Vagina (tissue), 2 donors: ENCODE data around the gene TINCR. TPM values are rescaled to one million over a fixed set of nuclear protein-coding genes. Genes with fewer than 3 reads are reported as not detected.

ENCODE experiments used
- DNase-seq, 2 donors: peaks; one replicate each; pipeline ENCODE4 v3.0.0-alpha.2; 2017; ENCODE audit errors: extremely low spot score in 2 of 2
- H3K27ac ChIP-seq: fragments of 200-600 bp; sonication (generic); one replicate; pipeline ENCODE4 v1.5.1; 2019
- H3K27me3 ChIP-seq: fragments of 200-600 bp; sonication (generic); one replicate; pipeline ENCODE4 v1.5.1; 2019
- H3K36me3 ChIP-seq, 2 donors: fragments of 200-600 bp; sonication (generic); one replicate each; pipeline ENCODE4 v1.5.1; 2017 to 2019
- H3K4me1 ChIP-seq: fragments of 200-600 bp; sonication (generic); one replicate; pipeline ENCODE4 v1.5.1; 2019
- H3K4me3 ChIP-seq, 2 donors: fragments of 200-600 bp; sonication (generic); 1 replicate in 1 of 2; 2 replicates in 1 of 2; pipeline ENCODE4 v1.5.1; 2016 to 2019
- H3K9me3 ChIP-seq: fragments of 200-600 bp; sonication (generic); one replicate; pipeline ENCODE4 v1.5.1; 2019
- CTCF ChIP-seq, 3 experiments: fragments of 450-650 bp in 2 of 3; fragments of 200-600 bp in 1 of 3; sonication (generic) in 1 of 3; IDR thresholded peaks; one replicate each; pipeline ENCODE4 v1.5.1; 2017 to 2019; ENCODE audit warnings: antibody characterized with exemption in 3 of 3, mild to moderate bottlenecking in 2 of 3, moderate library complexity in 2 of 3
- POLR2A ChIP-seq, 2 donors: fragments of 450-650 bp; IDR thresholded peaks; one replicate each; pipeline ENCODE4 v1.6.1; 2017; ENCODE audit warnings: antibody characterized with exemption in 2 of 2, mild to moderate bottlenecking in 2 of 2, moderate library complexity in 2 of 2
- POLR2AphosphoS5 ChIP-seq, 2 donors: sonication (generic); formaldehyde crosslinking; IDR thresholded peaks; one replicate each; pipeline ENCODE4 v1.9.0; 2017; ENCODE audit warnings: antibody characterized with exemption in 2 of 2, mild to moderate bottlenecking in 2 of 2, low read depth in 1 of 2; ENCODE audit not compliant: insufficient read depth in 1 of 2
- intact Hi-C: fragments of 100-400 bp; cut with DNase I; formaldehyde crosslinking; loops from one replicate; pipeline ENCODE4 v1.15.1; 2023
- total RNA-seq: library from RNA; depleted of rRNA; stranded (reverse); fragments of >200 nt; gene quantifications from one replicate; pipeline ENCODE4 v1.2.3, GENCODE V29; 2016

TINCR gene
- total RNA-seq, 1 donor from 2014 or later: 37.1 TPM

- intact Hi-C loops: no loop called here
- no peak overlapping the region for H3K4me3 ChIP-seq
- H3K4me1 ChIP-seq: peaks cover 8% of the 10 kb centered on the region
- TF ChIP-seq POLR2AphosphoS5 (IDR thresholded peaks at IDR 0.05; ENCODE audit: insufficient read depth in 1 of 2, low read depth in 1 of 2) (no peak), POLR2A (IDR thresholded peaks at IDR 0.05) (no peak), CTCF (IDR thresholded peaks at IDR 0.05) (no peak)
- H3K27me3 ChIP-seq: no peaks in the 10 kb centered on the region
- H3K9me3 ChIP-seq: peaks cover 8% of the 10 kb centered on the region
- H3K36me3 ChIP-seq: peaks cover 0 to 3% of the 10 kb centered on the region in 2 donors
- DNase-seq: no peak
- H3K27ac ChIP-seq: no peak overlapping the region
Measured at GRCh38 chr19:5536337-5536894, 31.3 kb downstream of the TINCR start.

GRCh38 chr19:5534787-5535586 lies 32.8 kb downstream of the TINCR start:
- DNase-seq: no peak
- Histone ChIP-seq H3K27me3 (no peaks in the 10 kb centered on the region), H3K4me3 (no peak overlapping the region), H3K27ac (no peak overlapping the region), H3K4me1 (peaks cover 8% of the 10 kb centered on the region), H3K36me3 (peaks cover 0 to 3% of the 10 kb centered on the region in 2 donors), H3K9me3 (peaks cover 8% of the 10 kb centered on the region)
- intact Hi-C loops: no loop called here
- TF ChIP-seq POLR2AphosphoS5 (IDR thresholded peaks at IDR 0.05; ENCODE audit: insufficient read depth in 1 of 2, low read depth in 1 of 2): no peak
- no peak for TF ChIP-seq POLR2A (IDR thresholded peaks at IDR 0.05)
- TF ChIP-seq CTCF (IDR thresholded peaks at IDR 0.05): no peak

- H3K27ac ChIP-seq: no peak overlapping the region
- peaks cover 8% of the 10 kb centered on the region for H3K4me1 ChIP-seq
- TF ChIP-seq CTCF (IDR thresholded peaks at IDR 0.05): no peak
- no peak for TF ChIP-seq POLR2A (IDR thresholded peaks at IDR 0.05)
- no peak for TF ChIP-seq POLR2AphosphoS5 (IDR thresholded peaks at IDR 0.05; ENCODE audit: insufficient read depth in 1 of 2, low read depth in 1 of 2)
- DNase-seq: no peak
- peaks cover 8% of the 10 kb centered on the region for H3K9me3 ChIP-seq
- H3K27me3 ChIP-seq: no peaks in the 10 kb centered on the region
- intact Hi-C loops: no loop called here
- H3K4me3 ChIP-seq: no peak overlapping the region
- H3K36me3 ChIP-seq: peaks cover 0 to 3% of the 10 kb centered on the region in 2 donors
Measured at GRCh38 chr19:5533257-5533656, 34.5 kb downstream of the TINCR start.

- Histone ChIP-seq H3K27ac (no peak overlapping the region), H3K27me3 (no peaks in the 10 kb centered on the region), H3K36me3 (peaks cover 0 to 3% of the 10 kb centered on the region in 2 donors), H3K9me3 (peaks cover 8% of the 10 kb centered on the region), H3K4me3 (no peak overlapping the region), H3K4me1 (no peaks in the 10 kb centered on the region)
- no peak for DNase-seq
- intact Hi-C loops: loop anchor here (2.0 kb wide), 1 partner anchor 76 kb away; the partner anchor contains the start of gene ZNRF4
- TF ChIP-seq POLR2AphosphoS5 (IDR thresholded peaks at IDR 0.05; ENCODE audit: insufficient read depth in 1 of 2, low read depth in 1 of 2) (no peak), CTCF (IDR thresholded peaks at IDR 0.05) (no peak), POLR2A (IDR thresholded peaks at IDR 0.05) (no peak)
Measured at GRCh38 chr19:5530701-5531100, 37.1 kb downstream of the TINCR start.

- no peaks in the 10 kb centered on the region for H3K4me1 ChIP-seq
- no peak overlapping the region for H3K4me3 ChIP-seq
- TF ChIP-seq CTCF (IDR thresholded peaks at IDR 0.05): no peak
- TF ChIP-seq POLR2AphosphoS5 (IDR thresholded peaks at IDR 0.05; ENCODE audit: insufficient read depth in 1 of 2, low read depth in 1 of 2): no peak
- TF ChIP-seq POLR2A (IDR thresholded peaks at IDR 0.05): no peak
- no peak for DNase-seq
- intact Hi-C loops: no loop called here
- no peaks in the 10 kb centered on the region for H3K27me3 ChIP-seq
- no peaks in the 10 kb centered on the region for H3K36me3 ChIP-seq
- no peak overlapping the region for H3K27ac ChIP-seq
- H3K9me3 ChIP-seq: no peaks in the 10 kb centered on the region
Measured at GRCh38 chr19:5526691-5527090, 41.1 kb downstream of the TINCR start.
